Brain microvascular endothelial cell (primary cell): ENCODE data around the gene NDUFAF5.

Experiments
- DNase-seq: peaks from one replicate; pipeline ENCODE4 v3.0.0-alpha.2; 2020
- H3K27ac ChIP-seq: fragments of 250-450 bp; sonication (Bioruptor Pico); 2 replicates; pipeline ENCODE4 v1.5.1; 2020; ENCODE audit warnings: mild to moderate bottlenecking, moderate library complexity
- H3K27me3 ChIP-seq: fragments of 250-450 bp; sonication (Bioruptor Pico); replicated peaks from 2 replicates; pipeline ENCODE4 v1.5.1; 2020; ENCODE audit warnings: mild to moderate bottlenecking
- H3K36me3 ChIP-seq: fragments of 250-450 bp; sonication (Bioruptor Pico); replicated peaks from 2 replicates; pipeline ENCODE4 v1.5.1; 2020; ENCODE audit warnings: mild to moderate bottlenecking
- H3K4me3 ChIP-seq: 2 replicates; pipeline ENCODE4 v1.5.1; 2011; ENCODE audit warnings: low read depth, mild to moderate bottlenecking, control low read depth, low read length, moderate library complexity
- in situ Hi-C: cut with HindIII; loops from 2 replicates; pipeline ENCODE4 v1.10.0; 2017; ENCODE audit warnings: low sequenced_read_pairs, low pct_ligation_motif_present
- TF ChIP-seq, protein P1 (sequence below): IDR thresholded peaks from 2 replicates; pipeline ENCODE4 v1.5.1; 2011; ENCODE audit warnings: low read depth, mild to moderate bottlenecking, moderate library complexity, low read length, control low read depth, inconsistent platforms; ENCODE audit errors: missing control alignments

NDUFAF5 gene

DNA sequence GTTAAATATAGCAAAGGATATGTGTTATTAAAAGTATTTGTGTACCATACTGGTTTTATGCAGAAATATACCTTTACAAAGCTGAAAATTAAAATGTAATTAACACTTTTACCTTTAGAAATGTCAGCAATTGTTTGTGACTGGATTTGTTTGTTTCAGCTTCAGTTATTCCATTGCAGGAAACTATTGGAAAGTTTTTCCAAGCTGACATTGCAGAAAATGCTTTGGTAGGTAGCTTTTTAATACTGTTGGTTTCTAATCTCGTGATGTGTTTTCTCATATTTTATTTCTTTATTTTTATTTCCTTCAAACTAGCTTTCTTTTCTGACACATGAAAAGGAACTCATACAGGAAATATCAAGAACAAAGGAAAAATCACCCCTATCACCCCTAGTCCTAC is 8.2 kb downstream of the NDUFAF5 start:
- TF ChIP-seq, protein P1, sequence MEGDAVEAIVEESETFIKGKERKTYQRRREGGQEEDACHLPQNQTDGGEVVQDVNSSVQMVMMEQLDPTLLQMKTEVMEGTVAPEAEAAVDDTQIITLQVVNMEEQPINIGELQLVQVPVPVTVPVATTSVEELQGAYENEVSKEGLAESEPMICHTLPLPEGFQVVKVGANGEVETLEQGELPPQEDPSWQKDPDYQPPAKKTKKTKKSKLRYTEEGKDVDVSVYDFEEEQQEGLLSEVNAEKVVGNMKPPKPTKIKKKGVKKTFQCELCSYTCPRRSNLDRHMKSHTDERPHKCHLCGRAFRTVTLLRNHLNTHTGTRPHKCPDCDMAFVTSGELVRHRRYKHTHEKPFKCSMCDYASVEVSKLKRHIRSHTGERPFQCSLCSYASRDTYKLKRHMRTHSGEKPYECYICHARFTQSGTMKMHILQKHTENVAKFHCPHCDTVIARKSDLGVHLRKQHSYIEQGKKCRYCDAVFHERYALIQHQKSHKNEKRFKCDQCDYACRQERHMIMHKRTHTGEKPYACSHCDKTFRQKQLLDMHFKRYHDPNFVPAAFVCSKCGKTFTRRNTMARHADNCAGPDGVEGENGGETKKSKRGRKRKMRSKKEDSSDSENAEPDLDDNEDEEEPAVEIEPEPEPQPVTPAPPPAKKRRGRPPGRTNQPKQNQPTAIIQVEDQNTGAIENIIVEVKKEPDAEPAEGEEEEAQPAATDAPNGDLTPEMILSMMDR: no peak
- DNase-seq: no peak
- H3K4me3 ChIP-seq: no peak overlapping the region
- in situ Hi-C loops: no loop called here
- no peak overlapping the region for H3K27ac ChIP-seq
- H3K36me3 ChIP-seq: peaks cover 69% of the 10 kb centered on the region
- H3K27me3 ChIP-seq: no peaks in the 10 kb centered on the region

DNA sequence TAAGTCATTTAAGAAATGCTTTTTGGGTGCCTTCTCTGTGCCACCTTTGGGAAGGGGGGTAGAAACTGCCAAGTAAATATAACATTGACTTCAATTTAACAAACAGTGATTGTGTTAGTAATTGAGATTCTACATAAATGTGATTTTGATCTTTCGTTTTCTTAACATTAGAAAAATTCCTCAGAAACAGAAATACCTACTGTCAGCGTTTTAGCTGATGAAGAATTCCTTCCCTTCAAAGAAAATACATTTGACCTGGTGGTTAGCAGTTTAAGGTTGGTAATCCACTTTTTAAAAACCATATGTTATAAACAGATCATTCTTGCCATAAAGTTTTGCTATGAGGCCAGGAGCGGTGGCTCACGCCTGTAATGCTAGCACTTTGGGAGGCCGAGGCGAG is 9.8 kb downstream of the NDUFAF5 start:
- in situ Hi-C loops: no loop called here
- DNase-seq: no peak
- peaks cover 76% of the 10 kb centered on the region for H3K36me3 ChIP-seq

DNA sequence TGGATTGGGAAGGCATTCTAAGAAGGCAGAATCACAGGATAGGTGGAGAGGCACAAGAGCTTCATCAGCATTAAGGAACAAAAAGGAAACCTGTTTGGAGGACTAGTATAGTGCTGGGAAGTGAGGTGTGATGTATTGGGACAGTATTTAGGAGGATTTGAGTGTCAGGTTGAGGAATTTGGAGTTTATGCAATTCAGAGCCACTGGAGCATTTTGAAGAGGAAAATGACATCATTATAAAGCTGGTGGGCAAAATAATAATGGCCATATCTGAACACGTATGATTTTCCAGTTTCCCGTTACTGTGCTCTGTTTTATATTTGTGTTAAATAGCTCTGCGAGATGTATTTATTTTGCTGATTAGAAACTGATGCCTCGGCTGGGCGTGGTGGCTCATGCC is 14.2 kb downstream of the NDUFAF5 start:
- TF ChIP-seq, protein P1: no peak
- DNase-seq: no peak
- no peak overlapping the region for H3K27ac ChIP-seq
- peaks cover 61% of the 10 kb centered on the region for H3K36me3 ChIP-seq
- in situ Hi-C loops: no loop called here
- no peaks in the 10 kb centered on the region for H3K27me3 ChIP-seq
- no peak overlapping the region for H3K4me3 ChIP-seq

More for the DNA sequence above, 9.8 kb downstream of the NDUFAF5 start:
- Histone ChIP-seq H3K4me3 (no peak overlapping the region), H3K27me3 (no peaks in the 10 kb centered on the region), H3K27ac (no peak overlapping the region)
- TF ChIP-seq, protein P1: no peak

DNA sequence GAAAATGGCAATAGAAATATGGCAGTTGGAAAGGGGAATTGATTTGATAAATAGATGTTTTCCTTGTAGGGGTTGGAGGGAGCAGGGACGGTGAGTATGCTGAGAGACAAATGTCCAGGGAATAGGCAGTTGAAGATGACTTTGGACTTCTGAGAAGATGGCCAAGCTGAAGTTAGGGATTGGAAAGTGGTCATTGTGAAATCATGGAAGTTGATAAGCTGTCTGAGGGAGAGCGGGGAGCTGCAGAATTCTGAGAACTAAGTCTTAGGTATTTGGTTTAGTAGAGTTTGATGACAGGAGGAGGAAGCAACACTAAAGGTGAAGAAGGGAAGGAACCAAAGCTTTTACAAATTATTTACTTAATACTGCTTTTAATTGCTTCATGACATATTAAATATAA is 15.1 kb downstream of the NDUFAF5 start:
- Histone ChIP-seq H3K27ac (no peak overlapping the region), H3K4me3 (no peak overlapping the region), H3K27me3 (no peaks in the 10 kb centered on the region), H3K36me3 (peaks cover 56% of the 10 kb centered on the region)
- no peak for DNase-seq
- in situ Hi-C loops: no loop called here
- TF ChIP-seq, protein P1: no peak

GRCh38 chr20:13800728-13801134 is 15.9 kb downstream of the NDUFAF5 start:
- no peaks in the 10 kb centered on the region for H3K27me3 ChIP-seq
- peak; percentile 69 for DNase-seq
- no peak overlapping the region for H3K27ac ChIP-seq
- H3K36me3 ChIP-seq: peaks cover 50% of the 10 kb centered on the region
- in situ Hi-C loops: no loop called here
- TF ChIP-seq, protein P1: no peak
- H3K4me3 ChIP-seq: no peak overlapping the region

DNA sequence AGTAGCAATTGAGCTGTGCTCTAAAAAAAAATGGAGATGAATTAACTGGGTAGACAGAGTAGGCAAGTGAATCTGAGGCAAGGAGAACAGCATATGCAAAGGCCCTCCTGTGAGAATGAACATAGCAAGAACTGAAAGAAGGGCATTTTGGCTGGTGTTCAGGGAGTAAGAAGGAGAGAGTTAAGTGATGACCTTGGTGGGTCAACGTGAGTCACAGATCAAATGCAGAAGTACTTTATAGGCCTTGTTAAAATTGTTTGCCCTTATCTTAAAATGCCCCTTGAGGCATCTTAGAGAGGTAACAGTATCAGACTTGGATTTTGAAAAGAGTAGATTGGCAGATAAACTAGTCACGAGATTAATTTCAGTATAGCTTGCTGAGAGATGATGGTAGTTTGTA is 24.5 kb downstream of the NDUFAF5 start:
- Histone ChIP-seq H3K36me3 (peaks cover 43% of the 10 kb centered on the region), H3K27ac (no peak overlapping the region), H3K4me3 (no peak overlapping the region), H3K27me3 (no peaks in the 10 kb centered on the region)
- in situ Hi-C loops: no loop called here
- TF ChIP-seq, protein P1: no peak
- no peak for DNase-seq
